IPS-18a (cell line): ENCODE measurements around the gene ZNF48.

Experiments
- H3K27ac ChIP-seq: one replicate; pipeline ENCODE4 v1.5.1; 2013; ENCODE audit warnings: low read length
- H3K27me3 ChIP-seq: one replicate; pipeline ENCODE4 v1.6.1; 2013; ENCODE audit warnings: mild to moderate bottlenecking, low read length; ENCODE audit not compliant: control insufficient read depth, insufficient read depth
- H3K36me3 ChIP-seq: one replicate; pipeline ENCODE4 v1.6.1; 2013; ENCODE audit warnings: low read depth, low read length; ENCODE audit not compliant: control insufficient read depth
- H3K4me1 ChIP-seq: one replicate; pipeline ENCODE4 v1.6.1; 2013; ENCODE audit warnings: low read depth, low read length; ENCODE audit not compliant: control insufficient read depth
- H3K4me3 ChIP-seq: one replicate; pipeline ENCODE4 v1.5.1; 2013; ENCODE audit warnings: low read length
- H3K9ac ChIP-seq: one replicate; pipeline ENCODE4 v1.6.1; 2013; ENCODE audit warnings: mild to moderate bottlenecking, low read length, moderate library complexity
- H3K9me3 ChIP-seq: one replicate; pipeline ENCODE4 v1.6.1; 2013; ENCODE audit warnings: low read depth, low read length; ENCODE audit not compliant: control insufficient read depth

ZNF48 gene

DNA sequence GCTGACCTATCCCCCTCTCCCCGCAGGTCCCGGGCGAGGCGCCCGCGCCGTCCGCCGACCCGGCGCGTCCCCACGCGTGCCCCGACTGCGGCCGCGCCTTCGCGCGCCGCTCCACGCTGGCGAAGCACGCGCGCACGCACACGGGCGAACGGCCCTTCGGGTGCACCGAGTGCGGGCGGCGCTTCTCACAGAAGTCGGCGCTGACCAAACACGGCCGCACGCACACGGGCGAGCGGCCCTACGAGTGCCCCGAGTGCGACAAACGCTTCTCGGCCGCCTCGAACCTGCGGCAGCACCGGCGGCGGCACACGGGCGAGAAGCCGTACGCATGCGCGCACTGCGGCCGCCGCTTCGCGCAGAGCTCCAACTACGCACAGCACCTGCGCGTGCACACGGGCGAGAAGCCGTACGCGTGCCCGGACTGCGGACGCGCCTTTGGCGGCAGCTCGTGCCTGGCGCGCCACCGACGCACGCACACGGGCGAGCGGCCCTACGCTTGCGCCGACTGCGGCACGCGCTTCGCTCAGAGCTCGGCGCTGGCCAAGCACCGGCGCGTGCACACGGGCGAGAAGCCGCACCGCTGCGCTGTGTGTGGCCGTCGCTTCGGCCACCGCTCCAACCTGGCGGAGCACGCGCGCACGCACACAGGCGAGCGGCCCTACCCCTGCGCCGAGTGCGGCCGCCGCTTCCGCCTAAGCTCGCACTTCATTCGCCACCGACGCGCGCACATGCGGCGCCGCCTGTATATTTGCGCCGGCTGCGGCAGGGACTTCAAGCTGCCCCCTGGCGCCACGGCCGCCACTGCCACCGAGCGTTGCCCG lies 22.5 kb downstream of the ZNF48 start:
- H3K27ac ChIP-seq = no peak overlapping the region
- peaks cover 5% of the 10 kb centered on the region for H3K4me1 ChIP-seq
- H3K4me3 ChIP-seq = peak overlapping the region; percentile 59
- H3K27me3 ChIP-seq = no peaks in the 10 kb centered on the region
- no peaks in the 10 kb centered on the region for H3K9me3 ChIP-seq
- H3K9ac ChIP-seq = peak overlapping the region; percentile 17
- peaks cover 24% of the 10 kb centered on the region for H3K36me3 ChIP-seq

DNA sequence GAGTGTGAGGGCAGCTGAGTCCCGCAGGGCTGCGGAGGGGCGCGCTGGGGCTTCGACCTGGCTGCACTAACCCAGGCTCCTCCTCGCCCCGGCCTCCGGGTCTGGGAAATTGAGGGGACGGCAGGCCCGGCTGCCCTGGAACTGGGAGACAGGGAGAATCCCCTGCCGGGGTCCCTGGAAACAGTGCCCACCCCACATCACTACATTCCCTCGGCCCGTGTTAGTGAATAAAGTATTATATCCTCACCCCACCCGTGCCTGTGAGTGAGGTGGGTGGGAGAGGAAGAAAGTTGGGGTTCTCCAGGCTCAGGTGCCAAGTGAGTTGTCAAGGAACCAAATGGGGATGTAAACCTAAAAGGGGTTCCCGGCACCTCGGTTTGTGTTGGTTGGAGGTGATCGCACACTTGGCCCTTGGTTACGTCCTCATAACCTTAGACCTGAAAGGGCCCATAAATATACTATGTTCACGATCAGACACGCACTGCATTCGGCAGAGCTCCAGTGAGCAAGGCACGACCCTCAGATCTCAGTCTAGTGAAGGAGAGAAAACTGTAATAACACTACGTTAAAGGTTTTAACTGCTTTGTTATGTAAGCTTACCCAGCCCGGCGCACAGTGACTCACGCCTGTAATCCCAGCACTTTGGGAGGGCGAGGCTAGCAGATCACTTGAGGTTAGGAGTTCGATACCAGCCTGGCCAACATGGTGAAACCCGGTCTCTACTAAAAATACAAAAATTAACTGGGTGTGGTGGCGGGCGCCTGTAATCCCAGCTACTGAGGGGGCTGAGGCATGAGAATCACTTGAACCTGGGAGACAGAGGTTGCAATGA lies 23.3 kb downstream of the ZNF48 start:
- H3K9me3 ChIP-seq = no peaks in the 10 kb centered on the region
- H3K4me3 ChIP-seq = peak overlapping the region; percentile 59
- no peaks in the 10 kb centered on the region for H3K27me3 ChIP-seq
- peaks cover 22% of the 10 kb centered on the region for H3K36me3 ChIP-seq
- H3K9ac ChIP-seq = peak overlapping the region; percentile 17
- no peak overlapping the region for H3K27ac ChIP-seq
- H3K4me1 ChIP-seq = peaks cover 5% of the 10 kb centered on the region

DNA sequence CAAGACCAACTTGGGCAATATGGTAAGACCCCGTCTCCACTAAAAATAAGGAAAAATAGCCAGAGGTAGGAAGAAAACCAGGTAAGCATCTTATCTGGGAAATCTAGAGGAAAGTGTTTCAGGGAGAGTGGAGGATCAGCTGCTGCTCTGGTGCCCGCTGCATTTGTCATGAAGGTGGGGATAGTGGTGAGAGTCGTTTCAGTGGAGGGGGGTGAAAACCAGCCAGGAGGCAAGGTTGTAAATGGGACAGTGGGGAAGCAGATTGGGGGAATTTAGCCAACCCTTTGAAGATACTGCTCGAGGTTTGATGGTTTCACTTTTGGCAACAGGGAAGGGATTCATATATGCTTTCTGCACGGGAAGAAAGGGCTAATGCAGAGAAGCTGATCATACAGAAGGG lies 25.8 kb downstream of the ZNF48 start:
- no peak overlapping the region for H3K4me3 ChIP-seq
- no peaks in the 10 kb centered on the region for H3K27me3 ChIP-seq
- H3K4me1 ChIP-seq = peaks cover 5% of the 10 kb centered on the region
- H3K27ac ChIP-seq = no peak overlapping the region
- H3K36me3 ChIP-seq = peaks cover 30% of the 10 kb centered on the region
- no peak overlapping the region for H3K9ac ChIP-seq
- no peaks in the 10 kb centered on the region for H3K9me3 ChIP-seq

DNA sequence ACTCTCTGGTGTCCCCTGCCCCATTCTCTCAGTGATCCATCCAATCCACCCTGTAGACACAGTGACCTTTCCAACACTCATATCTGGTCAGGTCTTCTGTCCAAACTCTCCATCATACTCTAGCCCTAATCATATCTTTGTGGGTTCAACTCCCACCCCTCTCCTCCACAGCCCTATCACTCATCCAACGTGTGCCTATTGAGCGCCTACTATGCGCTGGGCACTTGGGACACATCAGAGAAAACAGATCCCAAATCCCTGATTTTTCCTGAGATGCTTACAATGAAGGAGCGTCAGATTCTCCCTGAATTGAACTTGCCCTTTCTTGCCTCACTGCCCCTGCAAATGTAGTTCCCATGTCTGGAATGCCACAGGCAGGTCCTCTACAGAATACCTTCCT lies 32.8 kb downstream of the ZNF48 start:
- Histone ChIP-seq H3K4me1 (peaks cover 9% of the 10 kb centered on the region), H3K36me3 (peaks cover 16% of the 10 kb centered on the region), H3K27ac (no peak overlapping the region), H3K9me3 (no peaks in the 10 kb centered on the region), H3K9ac (no peak overlapping the region), H3K27me3 (no peaks in the 10 kb centered on the region), H3K4me3 (no peak overlapping the region)

DNA sequence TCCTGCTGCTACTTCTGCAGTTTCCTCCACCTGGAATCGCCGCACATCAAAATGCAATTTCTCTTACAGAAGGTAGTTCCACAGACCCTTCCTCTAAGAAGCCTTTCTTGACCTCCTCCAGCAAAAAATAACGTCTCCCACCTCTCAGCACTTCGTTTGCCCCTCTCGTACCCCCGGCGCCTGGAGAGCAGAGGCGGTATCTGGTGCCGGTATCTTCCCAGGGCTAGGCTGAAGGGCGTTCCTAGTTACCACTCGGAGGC lies 34.1 kb downstream of the ZNF48 start:
- H3K4me3 ChIP-seq = peak overlapping the region; percentile 82

DNA sequence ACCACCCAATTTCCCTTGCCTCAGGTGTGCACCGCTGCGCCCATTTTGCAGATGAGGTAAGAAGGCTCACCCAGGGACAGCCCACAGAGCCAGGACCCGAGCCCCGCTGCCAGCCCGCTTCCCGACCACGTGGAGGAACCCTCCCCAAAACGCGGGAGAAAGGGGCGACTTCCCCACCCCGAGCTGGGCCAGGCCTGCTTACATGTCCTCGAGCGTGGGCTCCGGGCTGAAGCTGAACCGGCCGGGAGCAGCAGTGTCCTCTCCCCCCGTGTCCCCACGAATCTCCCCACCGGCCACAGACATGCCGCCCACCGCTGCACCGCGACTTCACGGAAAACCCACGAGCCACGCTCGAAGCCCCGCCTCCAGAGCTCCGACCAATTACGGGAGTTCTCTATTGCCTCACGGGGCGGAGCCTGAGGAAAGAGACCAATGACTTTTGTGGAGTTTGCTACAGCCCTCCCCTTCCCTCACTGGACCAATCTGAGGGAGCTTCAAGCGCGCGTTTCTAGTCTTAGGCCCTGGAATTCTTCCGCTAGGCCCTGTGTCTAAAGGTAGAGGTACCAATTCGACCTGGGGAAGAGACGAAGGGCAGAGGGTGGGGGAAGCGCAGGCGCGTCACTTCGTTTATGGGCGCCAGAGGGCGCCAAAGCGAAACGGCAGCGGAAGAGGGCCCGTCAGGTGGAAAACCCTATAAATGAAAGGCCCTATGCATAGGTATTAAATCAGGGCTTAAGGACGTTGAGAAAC lies 34.6 kb downstream of the ZNF48 start, which contains the start of gene DCTPP1:
Gene DCTPP1 (minus strand): TSS at position 353 of the 750 bp plus-strand sequence. CDS start 50 bp downstream, at position 303.
- Histone ChIP-seq H3K9ac (peak within 1 kb of the TSS; percentile 72), H3K27ac (no peak within 1 kb of the TSS)

More for the DNA sequence above, 34.1 kb downstream of the ZNF48 start:
- Histone ChIP-seq H3K36me3 (peaks cover 6% of the 10 kb centered on the region), H3K4me1 (peaks cover 9% of the 10 kb centered on the region), H3K27me3 (no peaks in the 10 kb centered on the region), H3K27ac (no peak overlapping the region), H3K9ac (peak overlapping the region; percentile 72), H3K9me3 (no peaks in the 10 kb centered on the region)

DNA sequence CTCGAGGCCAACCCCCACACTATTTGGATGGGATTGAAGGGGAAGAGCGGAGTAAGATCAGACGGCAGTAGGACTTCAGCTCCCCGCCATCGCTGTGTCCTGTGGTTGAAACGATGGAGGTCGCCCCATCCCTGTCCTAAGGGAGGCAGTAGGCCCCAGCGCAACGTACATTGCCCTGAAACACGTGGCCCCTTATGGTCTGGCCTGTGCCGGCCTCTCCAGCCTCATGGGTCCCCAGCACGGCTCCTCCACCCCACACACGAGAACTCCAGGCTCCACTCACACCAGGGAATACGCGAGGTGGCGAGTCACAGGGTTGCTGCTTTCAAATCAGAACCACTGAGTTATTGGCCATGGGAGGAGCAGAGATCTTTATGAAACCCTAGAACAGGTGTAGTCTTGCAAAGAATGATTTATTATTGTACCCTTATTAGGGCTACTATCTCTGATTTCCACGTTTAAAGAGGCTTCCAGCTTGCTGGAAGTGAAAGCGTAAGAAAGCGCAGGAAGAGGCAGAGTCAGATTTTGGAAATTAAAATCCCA lies 35.3 kb downstream of the ZNF48 start:
- Histone ChIP-seq H3K36me3 (peaks cover 4% of the 10 kb centered on the region), H3K4me1 (peaks cover 9% of the 10 kb centered on the region), H3K27me3 (no peaks in the 10 kb centered on the region), H3K9ac (no peak overlapping the region), H3K27ac (no peak overlapping the region), H3K9me3 (no peaks in the 10 kb centered on the region), H3K4me3 (peak overlapping the region; percentile 82)

More for the DNA sequence above, 34.6 kb downstream of the ZNF48 start, which contains the start of gene DCTPP1:
- peaks cover 4% of the 10 kb centered on the region for H3K36me3 ChIP-seq
- H3K4me1 ChIP-seq = peaks cover 9% of the 10 kb centered on the region
- no peaks in the 10 kb centered on the region for H3K27me3 ChIP-seq
- peak within 1 kb of the TSS; percentile 82 for H3K4me3 ChIP-seq
- no peaks in the 10 kb centered on the region for H3K9me3 ChIP-seq

DNA sequence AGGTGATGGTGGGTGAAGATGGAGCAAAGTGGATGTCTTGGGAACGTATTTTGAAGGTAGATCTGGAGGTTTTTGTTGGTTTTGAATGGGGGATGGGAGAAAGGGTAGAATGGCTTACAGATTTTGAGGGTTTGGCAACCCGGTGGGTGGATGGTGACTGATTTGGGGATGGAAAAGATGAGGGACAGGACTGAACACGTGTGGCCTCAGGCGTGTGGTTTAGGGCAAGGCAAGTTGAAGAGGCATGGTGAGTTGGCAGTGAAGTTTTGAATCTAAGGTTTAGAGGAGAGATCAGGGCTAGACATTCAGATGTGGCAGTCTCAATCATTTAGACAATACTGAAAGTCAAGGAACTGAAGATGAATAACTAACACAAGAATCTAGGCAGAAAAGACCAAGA lies 39.6 kb downstream of the ZNF48 start:
- H3K9me3 ChIP-seq = no peaks in the 10 kb centered on the region
- no peaks in the 10 kb centered on the region for H3K27me3 ChIP-seq
- H3K4me3 ChIP-seq = no peak overlapping the region
- no peak overlapping the region for H3K9ac ChIP-seq
- H3K27ac ChIP-seq = no peak overlapping the region
- H3K36me3 ChIP-seq = no peaks in the 10 kb centered on the region
- peaks cover 4% of the 10 kb centered on the region for H3K4me1 ChIP-seq

DNA sequence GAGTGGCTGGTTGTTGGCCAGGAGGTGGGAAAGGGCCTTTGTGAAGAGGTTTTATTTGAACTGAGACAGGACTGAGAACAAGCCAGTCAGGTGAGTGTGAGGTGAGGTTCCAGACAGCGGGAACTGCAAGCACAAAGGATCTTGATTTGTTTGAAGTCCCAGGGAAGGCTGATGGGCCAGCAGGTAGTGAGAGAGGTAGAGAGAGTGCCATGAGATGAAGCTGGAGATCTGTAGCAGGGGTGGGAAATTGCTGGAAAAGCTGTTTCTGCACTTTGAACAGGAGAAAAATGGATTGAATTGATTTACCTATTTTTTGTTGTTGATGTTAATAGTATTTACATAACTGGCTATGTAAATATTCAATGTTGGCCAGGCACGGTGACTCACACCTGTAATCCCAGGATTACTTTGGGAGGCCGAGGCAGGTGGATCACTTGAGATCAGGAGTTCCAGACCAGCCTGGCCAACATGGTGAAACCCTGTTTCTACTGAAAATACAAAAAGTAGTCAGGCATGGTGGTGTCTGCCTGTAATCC lies 42.4 kb downstream of the ZNF48 start:
- no peak overlapping the region for H3K27ac ChIP-seq
- H3K4me1 ChIP-seq = no peaks in the 10 kb centered on the region
- H3K9me3 ChIP-seq = no peaks in the 10 kb centered on the region
- H3K9ac ChIP-seq = no peak overlapping the region
- H3K27me3 ChIP-seq = no peaks in the 10 kb centered on the region
- no peak overlapping the region for H3K4me3 ChIP-seq
- no peaks in the 10 kb centered on the region for H3K36me3 ChIP-seq

DNA sequence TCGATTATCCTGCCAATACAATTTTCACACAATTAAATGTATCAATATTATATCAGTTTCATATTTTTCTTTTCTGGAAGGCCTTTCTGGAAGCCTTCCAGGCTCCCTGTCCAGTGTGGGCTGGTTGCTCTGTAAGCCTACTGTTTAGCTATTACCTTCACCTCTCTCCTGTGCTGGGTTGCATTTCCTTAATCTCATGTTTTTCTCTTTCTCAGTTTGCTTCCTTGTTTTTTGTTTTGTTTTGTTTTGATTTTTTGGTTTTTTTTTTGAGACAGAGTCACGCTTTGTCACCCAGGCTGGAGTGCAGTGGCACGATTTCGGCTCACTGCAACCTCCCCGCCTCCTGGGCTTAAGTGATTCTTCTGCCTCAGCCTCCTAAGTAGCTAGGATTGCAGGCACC lies 43.6 kb downstream of the ZNF48 start:
- Histone ChIP-seq H3K9me3 (no peaks in the 10 kb centered on the region), H3K4me3 (no peak overlapping the region), H3K27ac (no peak overlapping the region), H3K36me3 (peaks cover 2% of the 10 kb centered on the region), H3K4me1 (no peaks in the 10 kb centered on the region), H3K27me3 (no peaks in the 10 kb centered on the region), H3K9ac (no peak overlapping the region)
